GM23338 (cell line): ENCODE results near the gene SGK1. TPM values are rescaled to one million over a fixed set of nuclear protein-coding genes. Genes with fewer than 3 reads are reported as not detected.

ENCODE experiments used
- ATAC-seq: fragments of 200-7000 bp; cut with Tn5 transposase; 3 replicates; pipeline ENCODE4 v1.9.1; 2020
- DNase-seq: peaks from one replicate; pipeline ENCODE4 v3.0.0-alpha.2; 2015; ENCODE audit warnings: low spot score
- H2AFZ ChIP-seq: fragments of 200-600 bp; sonication (generic); 2 replicates; pipeline ENCODE4 v1.8.0; 2016; ENCODE audit warnings: antibody characterized with exemption, mild to moderate bottlenecking, moderate library complexity
- H3F3A ChIP-seq: fragments of 200-600 bp; sonication (generic); replicated peaks from 2 replicates; pipeline ENCODE4 v1.8.0; 2017; ENCODE audit warnings: antibody characterized with exemption, mixed run types, low read depth
- H3K27ac ChIP-seq: fragments of 200-600 bp; sonication (generic); 2 replicates; pipeline ENCODE4 v1.6.1; 2016; ENCODE audit warnings: low read depth
- H3K27me3 ChIP-seq: fragments of 200-600 bp; sonication (generic); 2 replicates; pipeline ENCODE4 v1.8.0; 2016; ENCODE audit warnings: mild to moderate bottlenecking, mixed run types, moderate library complexity; ENCODE audit not compliant: insufficient read depth
- H3K36me3 ChIP-seq: fragments of 200-600 bp; sonication (generic); 2 replicates; pipeline ENCODE4 v1.8.0; 2016; ENCODE audit warnings: mild to moderate bottlenecking; ENCODE audit not compliant: insufficient read depth
- H3K4me1 ChIP-seq: fragments of 200-600 bp; sonication (generic); 2 replicates; pipeline ENCODE4 v1.8.0; 2016; ENCODE audit warnings: mild to moderate bottlenecking, moderate library complexity; ENCODE audit not compliant: insufficient read depth
- H3K4me2 ChIP-seq: fragments of 200-600 bp; sonication (generic); 2 replicates; pipeline ENCODE4 v1.7.1; 2017; ENCODE audit warnings: mixed run types
- H3K4me3 ChIP-seq: fragments of 200-600 bp; sonication (generic); 2 replicates; pipeline ENCODE4 v1.6.1; 2016; ENCODE audit warnings: mixed run types
- H3K79me2 ChIP-seq: fragments of 200-600 bp; sonication (generic); replicated peaks from 2 replicates; pipeline ENCODE4 v1.8.0; 2017; ENCODE audit warnings: mild to moderate bottlenecking; ENCODE audit not compliant: insufficient read depth
- H3K9me2 ChIP-seq: fragments of 200-600 bp; sonication (generic); 2 replicates; pipeline ENCODE4 v1.8.0; 2017; ENCODE audit not compliant: insufficient read depth
- H4K20me1 ChIP-seq: fragments of 200-600 bp; sonication (generic); replicated peaks from 2 replicates; pipeline ENCODE4 v1.8.0; 2017; ENCODE audit warnings: mild to moderate bottlenecking; ENCODE audit not compliant: insufficient read depth
- H3K27ac Mint-ChIP-seq: 2 replicates; pipeline ENCODE4 v1.8.0; 2020; ENCODE audit warnings: inconsistent platforms, mild to moderate bottlenecking, moderate library complexity, mixed read lengths
- H3K27me3 Mint-ChIP-seq: 3 replicates; pipeline ENCODE4 v1.8.0; 2022; ENCODE audit warnings: low read depth, mild to moderate bottlenecking, moderate library complexity, mixed read lengths, inconsistent platforms; ENCODE audit not compliant: insufficient read depth, poor library complexity
- H3K36me3 Mint-ChIP-seq: 3 replicates; pipeline ENCODE4 v1.8.0; 2021; ENCODE audit warnings: low read depth, mild to moderate bottlenecking, inconsistent platforms, moderate library complexity, mixed read lengths
- H3K4me1 Mint-ChIP-seq: 3 replicates; pipeline ENCODE4 v1.8.0; 2020; ENCODE audit warnings: mild to moderate bottlenecking, inconsistent platforms, mixed read lengths
- H3K4me3 Mint-ChIP-seq: 3 replicates; pipeline ENCODE4 v1.8.0; 2021; ENCODE audit warnings: moderate library complexity, mild to moderate bottlenecking, inconsistent platforms, mixed read lengths
- H3K9me3 Mint-ChIP-seq: 3 replicates; pipeline ENCODE4 v1.8.0; 2020; ENCODE audit warnings: moderate library complexity, mild to moderate bottlenecking, inconsistent platforms, mixed read lengths
- CREB1 ChIP-seq: fragments of 250-450 bp; sonication (Bioruptor Pico); IDR thresholded peaks from 2 replicates; pipeline ENCODE4 v1.5.0; 2020; ENCODE audit warnings: low read depth, mild to moderate bottlenecking, moderate library complexity
- CTCF ChIP-seq, 2 experiments: fragments of 200-600 bp in 1 of 2; sonication (generic) in 1 of 2; conservative IDR thresholded peaks; 2 replicates each; pipeline versions ENCODE4 v1.5.1 to v1.6.1; 2016 to 2017; ENCODE audit warnings: antibody characterized with exemption in 2 of 2, low read depth in 2 of 2, mild to moderate bottlenecking in 2 of 2, moderate library complexity in 1 of 2
- ETS1 ChIP-seq: IDR thresholded peaks from 2 replicates; pipeline ENCODE4 v1.6.1; 2016; ENCODE audit warnings: antibody characterized with exemption
- EZH2 ChIP-seq: fragments of 200-600 bp; sonication (generic); IDR thresholded peaks from one replicate; pipeline ENCODE4 v1.8.0; 2017; ENCODE audit warnings: antibody characterized with exemption, mild to moderate bottlenecking, low read depth; ENCODE audit not compliant: unreplicated experiment
- EZH2phosphoT487 ChIP-seq: fragments of 200-600 bp; sonication (generic); IDR thresholded peaks from one replicate; pipeline ENCODE4 v1.8.1; 2018; ENCODE audit warnings: antibody characterized with exemption; ENCODE audit not compliant: unreplicated experiment
- JUNB ChIP-seq: IDR thresholded peaks from one replicate; pipeline ENCODE4 v1.6.1; 2016; ENCODE audit warnings: antibody characterized with exemption; ENCODE audit not compliant: unreplicated experiment
- NANOG ChIP-seq: IDR thresholded peaks from 2 replicates; pipeline ENCODE4 v1.6.1; 2016; ENCODE audit warnings: antibody characterized with exemption, borderline replicate concordance
- POLR2AphosphoS5 ChIP-seq: IDR thresholded peaks from 2 replicates; pipeline ENCODE4 v1.6.1; 2016; ENCODE audit warnings: antibody characterized with exemption, low read depth
- REST ChIP-seq: IDR thresholded peaks from one replicate; pipeline ENCODE4 v1.6.1; 2018; ENCODE audit warnings: antibody characterized with exemption; ENCODE audit not compliant: unreplicated experiment
- STAT1 ChIP-seq: IDR thresholded peaks from one replicate; pipeline ENCODE4 v1.6.1; 2016; ENCODE audit warnings: antibody characterized with exemption; ENCODE audit not compliant: unreplicated experiment
- ZNF331 ChIP-seq: fragments of 250-450 bp; sonication (Bioruptor Pico); IDR thresholded peaks from 2 replicates; pipeline ENCODE4 v1.5.0; 2020; ENCODE audit warnings: low read depth, mild to moderate bottlenecking, moderate library complexity
- ZNF462 ChIP-seq: fragments of 250-450 bp; sonication (Bioruptor Pico); IDR thresholded peaks from 2 replicates; pipeline ENCODE4 v1.5.0; 2020; ENCODE audit warnings: mild to moderate bottlenecking, moderate library complexity
- polyA plus RNA-seq: library from polyadenylated mRNA; unstranded; fragments of >200 nt; fragmentation: Nextera tagmentation; extraction: Ambion mirVana; gene quantifications from 2 replicates; pipeline ENCODE4 v1.2.1, GENCODE V29; 2016
- total RNA-seq: library from RNA; depleted of rRNA; stranded (reverse); fragments of >200 nt; shearing (Covaris generic); gene quantifications from 2 replicates; pipeline ENCODE4 v1.2.3, GENCODE V29; 2014

SGK1 gene
- total and polyA plus RNA-seq, 2 experiments from 2014 or later, result 16.3 to 37.2 TPM

GRCh38 chr6:134165561-134166201, 152.2 kb downstream of the SGK1 start:
- H3K27me3 Mint-ChIP-seq, result no peaks in the 10 kb centered on the region
- H3K36me3 ChIP-seq, result peaks cover 12% of the 10 kb centered on the region
- no peak overlapping the region for H2AFZ ChIP-seq
- DNase-seq, result no peak
- no peaks in the 10 kb centered on the region; the same call in 1 of the 2 replicates for H4K20me1 ChIP-seq
- H3K9me2 ChIP-seq, result no peaks in the 10 kb centered on the region
- no peak overlapping the region for H3K4me3 ChIP-seq
- H3K9me3 Mint-ChIP-seq, result no peaks in the 10 kb centered on the region; the same call in 2 of the 3 replicates
- peaks cover 30% of the 10 kb centered on the region; the same call in 2 of the 3 replicates for H3K36me3 Mint-ChIP-seq
- H3K4me3 Mint-ChIP-seq, result no peak overlapping the region
- H3K79me2 ChIP-seq, result no peaks in the 10 kb centered on the region
- H3K27ac Mint-ChIP-seq, result no peak overlapping the region
- H3F3A ChIP-seq, result no peaks in the 10 kb centered on the region
- no peak for ATAC-seq
- no peak overlapping the region for H3K27ac ChIP-seq
- TF ChIP-seq EZH2phosphoT487 (no peak), REST (no peak), POLR2AphosphoS5 (no peak), JUNB (no peak), CREB1 (CRISPR knock-in tag) (no peak), ZNF331 (CRISPR knock-in tag) (no peak), NANOG (no peak), ETS1 (no peak), EZH2 (no peak), ZNF462 (CRISPR knock-in tag) (no peak), CTCF (conservative IDR thresholded peaks at IDR 0.05; ENCODE audit: low read depth in 2 of 2) (no peak), STAT1 (no peak)
- peaks cover 24% of the 10 kb centered on the region for H3K4me1 ChIP-seq
- peaks cover 11% of the 10 kb centered on the region; the same call in 2 of the 3 replicates for H3K4me1 Mint-ChIP-seq
- no peak overlapping the region for H3K4me2 ChIP-seq
- no peaks in the 10 kb centered on the region for H3K27me3 ChIP-seq
